SK-N-SH (cell line): ENCODE data around the gene KRTAP5-5. TPM values are rescaled to one million over a fixed set of nuclear protein-coding genes. Genes with fewer than 3 reads are reported as not detected.

Source experiments
- CTCF ChIA-PET: fragments of 300-600, 350-600 bp; formaldehyde crosslinking; extraction: SDS; loops from one replicate; lab custom pipeline; 2021; lab: Yijun Ruan, JAX
- POLR2A ChIA-PET: fragments of 350-600 bp; sonication (Branson Sonifier 250); formaldehyde crosslinking; extraction: SDS; loops from one replicate; lab custom pipeline; 2020; ENCODE audit warnings: antibody characterized with exemption, inconsistent platforms; lab: Yijun Ruan, JAX
- DNase-seq: peaks from one replicate; pipeline ENCODE4 v3.0.0; 2012
- H2AFZ ChIP-seq: fragments of 200-600 bp; sonication (generic); 2 replicates; pipeline ENCODE4 v1.8.1; 2016; ENCODE audit warnings: antibody characterized with exemption, mild to moderate bottlenecking, low read depth
- H3F3A ChIP-seq: fragments of 200-600 bp; sonication (generic); replicated peaks from 2 replicates; pipeline ENCODE3; 2016; ENCODE audit warnings: antibody characterized with exemption, mild to moderate bottlenecking; ENCODE audit not compliant: insufficient read depth
- H3K27ac ChIP-seq, 2 experiments: fragments of 200-500 bp in 1 of 2; fragments of 200-600 bp in 1 of 2; sonication (Bioruptor generic) in 1 of 2; sonication (generic), shearing (Covaris generic) in 1 of 2; 2 replicates each; pipeline versions ENCODE4 v1.5.1 to v1.6.1; 2014 to 2016; ENCODE audit warnings: low read depth in 2 of 2, inconsistent platforms in 1 of 2, low read length in 1 of 2, mild to moderate bottlenecking in 1 of 2, mixed read lengths in 1 of 2
- H3K27me3 ChIP-seq: fragments of 200-600 bp; sonication (generic), shearing (Covaris generic); 2 replicates; pipeline ENCODE4 v1.6.1; 2016; ENCODE audit warnings: mixed run types; ENCODE audit not compliant: insufficient read depth
- H3K36me3 ChIP-seq, 2 experiments: fragments of 200-500 bp in 1 of 2; fragments of 200-600 bp in 1 of 2; sonication (Bioruptor generic) in 1 of 2; sonication (generic) in 1 of 2; replicated peaks in 1 of 2; 2 replicates each; pipeline versions ENCODE3 to v1.5.1; 2014 to 2016; ENCODE audit warnings: low read length in 1 of 2, mild to moderate bottlenecking in 1 of 2; ENCODE audit not compliant: insufficient read depth in 2 of 2, control insufficient read depth in 1 of 2
- H3K4me1 ChIP-seq, 2 experiments: fragments of 200-500 bp in 1 of 2; fragments of 200-600 bp in 1 of 2; sonication (Bioruptor generic) in 1 of 2; sonication (generic), shearing (Covaris generic) in 1 of 2; 2 replicates each; pipeline versions ENCODE4 v1.5.1 to v1.6.1; 2014 to 2016; ENCODE audit warnings: low read depth in 1 of 2, low read length in 1 of 2, mixed run types in 1 of 2; ENCODE audit not compliant: insufficient read depth in 2 of 2, control insufficient read depth in 1 of 2
- H3K4me2 ChIP-seq: fragments of 200-600 bp; sonication (generic), shearing (Covaris generic); 2 replicates; pipeline ENCODE4 v1.6.1; 2017; ENCODE audit warnings: mixed run types
- H3K4me3 ChIP-seq, 2 experiments: fragments of 200-500 bp in 1 of 2; fragments of 200-600 bp in 1 of 2; sonication (Bioruptor generic) in 1 of 2; sonication (generic), shearing (Covaris generic) in 1 of 2; 2 replicates each; pipeline versions ENCODE4 v1.5.1 to v1.8.1; 2014 to 2016; ENCODE audit warnings: low read depth in 2 of 2, inconsistent platforms in 1 of 2, low read length in 1 of 2, mild to moderate bottlenecking in 1 of 2, mixed read lengths in 1 of 2, moderate library complexity in 1 of 2
- H3K79me2 ChIP-seq: fragments of 200-600 bp; sonication (generic); 2 replicates; pipeline ENCODE4 v1.8.1; 2017; ENCODE audit warnings: mild to moderate bottlenecking; ENCODE audit not compliant: insufficient read depth
- H3K9ac ChIP-seq: fragments of 200-600 bp; sonication (generic); 2 replicates; pipeline ENCODE4 v1.6.1; 2017; ENCODE audit warnings: mixed run types
- H3K9me2 ChIP-seq: fragments of 200-600 bp; sonication (generic); 2 replicates; pipeline ENCODE4 v1.6.1; 2017; ENCODE audit warnings: mixed run types
- H3K9me3 ChIP-seq: fragments of 200-600 bp; sonication (generic); 2 replicates; pipeline ENCODE4 v1.6.1; 2017; ENCODE audit warnings: mixed run types, mild to moderate bottlenecking, moderate library complexity
- H4K20me1 ChIP-seq: fragments of 200-600 bp; sonication (generic); 2 replicates; pipeline ENCODE4 v1.6.1; 2017; ENCODE audit warnings: mild to moderate bottlenecking, mixed run types; ENCODE audit not compliant: insufficient read depth
- ELF1 ChIP-seq: IDR thresholded peaks from 2 replicates; pipeline ENCODE4 v1.4.0; 2012
- EP300 ChIP-seq, 2 experiments: IDR thresholded peaks; 2 replicates each; pipeline versions ENCODE4 v1.4.0 to v1.6.1; 2012; ENCODE audit warnings: borderline replicate concordance in 1 of 2, low read depth in 1 of 2, low read length in 1 of 2
- FOSL2 ChIP-seq: IDR thresholded peaks from 2 replicates; pipeline ENCODE4 v1.4.0; 2012; ENCODE audit warnings: low read depth, mild to moderate bottlenecking, moderate library complexity, borderline replicate concordance
- FOXJ3 ChIP-seq: sonication (generic); formaldehyde crosslinking; IDR thresholded peaks from 2 replicates; pipeline ENCODE4 v1.5.1; 2020; ENCODE audit warnings: mild to moderate bottlenecking, missing genetic modification reagents
- GABPA ChIP-seq: IDR thresholded peaks from 2 replicates; pipeline ENCODE4 v1.4.0; 2012; ENCODE audit warnings: low read depth, mild to moderate bottlenecking
- GATA2 ChIP-seq: sonication (generic); formaldehyde crosslinking; IDR thresholded peaks from 2 replicates; pipeline ENCODE4 v1.5.0; 2020; ENCODE audit warnings: mild to moderate bottlenecking, missing genetic modification reagents
- JUND ChIP-seq: IDR thresholded peaks from 2 replicates; pipeline ENCODE4 v1.4.0; 2012
- MEF2A ChIP-seq: IDR thresholded peaks from 2 replicates; pipeline ENCODE4 v1.4.0; 2012; ENCODE audit warnings: low read depth, borderline replicate concordance
- NRF1 ChIP-seq: IDR thresholded peaks from 2 replicates; pipeline ENCODE4 v1.6.1; 2012; ENCODE audit warnings: low read depth, mild to moderate bottlenecking, low read length
- POLR2AphosphoS5 ChIP-seq: IDR thresholded peaks from 2 replicates; pipeline ENCODE4 v1.6.1; 2012; ENCODE audit warnings: low read depth, low read length
- RCOR1 ChIP-seq: fragments of 150-350 bp; IDR thresholded peaks from 2 replicates; pipeline ENCODE4 v1.6.1; 2017; ENCODE audit warnings: antibody characterized with exemption, low read length
- RXRA ChIP-seq: IDR thresholded peaks from 2 replicates; pipeline ENCODE4 v1.4.0; 2012; ENCODE audit warnings: low read depth, mild to moderate bottlenecking, borderline replicate concordance
- SIN3A ChIP-seq: IDR thresholded peaks from 2 replicates; pipeline ENCODE4 v1.6.1; 2012; ENCODE audit warnings: low read depth, mild to moderate bottlenecking, low read length, moderate library complexity, borderline replicate concordance
- SMC3 ChIP-seq: IDR thresholded peaks from 2 replicates; pipeline ENCODE4 v1.6.1; 2012; ENCODE audit warnings: low read depth, low read length, improper control_type of control experiment
- TCF12 ChIP-seq: IDR thresholded peaks from 2 replicates; pipeline ENCODE4 v1.4.0; 2012
- WGBS: methylation state at CpG from one replicate; pipeline ENCODE4 v1.1.6; 2017; ENCODE audit warnings: low lambda C conversion rate; 5-methylcytosine and 5-hydroxymethylcytosine counted together
- polyA plus RNA-seq, 3 experiments: library from polyadenylated mRNA; depleted of rRNA; stranded (reverse); fragments of >200 nt; gene quantifications; 2 replicates each; pipeline ENCODE4 v1.2.3, GENCODE V29; 2012
- TF ChIP-seq, protein P1 (sequence below): IDR thresholded peaks from 2 replicates; pipeline ENCODE4 v1.6.1; 2012; ENCODE audit warnings: mild to moderate bottlenecking, low read depth, low read length, moderate library complexity
- TF ChIP-seq, protein P2 (sequence below): fragments of 150-350 bp; IDR thresholded peaks from 2 replicates; pipeline ENCODE4 v1.6.1; 2016; ENCODE audit warnings: mild to moderate bottlenecking, low read depth, low read length
- TF ChIP-seq, protein P3 (sequence below): fragments of 150-350 bp; IDR thresholded peaks from 2 replicates; pipeline ENCODE4 v1.6.1; 2017; ENCODE audit warnings: antibody characterized with exemption, low read length, low read depth, borderline replicate concordance
- TF ChIP-seq, protein P4 (sequence below): IDR thresholded peaks from 2 replicates; pipeline ENCODE4 v1.4.0; 2012; ENCODE audit warnings: low read depth
- TF ChIP-seq, protein P5 (sequence below): IDR thresholded peaks from 2 replicates; pipeline ENCODE4 v1.4.0; 2012; ENCODE audit warnings: low read depth, borderline replicate concordance

The KRTAP5-5 gene
- polyA plus RNA-seq, 1 of the 3 experiments (the other 2 are of a cell fraction), result not detected

DNA sequence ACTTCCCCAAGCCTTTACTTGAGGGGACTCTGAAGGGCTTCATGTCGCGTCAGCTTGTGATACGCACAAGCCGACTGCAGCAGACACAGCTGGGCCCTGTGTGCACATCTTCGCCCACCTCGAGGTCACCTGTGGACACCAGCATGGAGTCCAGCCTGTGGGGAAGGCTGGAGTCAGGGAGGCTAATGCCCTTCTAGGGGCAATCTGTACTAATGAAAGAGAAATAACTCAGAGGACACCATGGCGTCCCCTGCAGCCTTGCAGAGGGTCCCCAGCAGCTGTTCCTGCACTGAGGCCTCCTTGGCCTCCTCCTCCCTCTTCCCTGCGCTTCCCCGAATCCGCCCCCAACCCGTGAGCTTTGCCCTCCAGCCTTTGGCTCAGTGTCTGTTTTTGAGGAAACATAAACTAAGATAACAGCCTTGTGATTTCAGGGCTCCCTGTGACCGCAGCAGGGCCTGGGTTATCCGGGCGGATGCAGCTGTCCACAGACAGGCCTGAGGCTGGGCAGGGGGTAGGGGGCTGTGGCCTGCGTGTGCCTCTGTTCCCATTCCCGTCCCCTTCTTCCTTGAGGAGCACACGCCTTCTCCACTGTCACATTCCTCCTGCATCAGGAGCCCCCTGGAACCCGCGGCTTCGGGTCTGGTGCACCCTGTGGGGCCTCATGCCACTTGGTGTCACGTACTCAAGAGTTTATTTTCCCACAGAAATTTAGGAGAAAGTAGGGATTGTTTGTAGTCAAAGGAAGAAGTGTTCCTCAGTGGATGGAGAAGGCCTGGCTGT lies 25.0 kb downstream of the KRTAP5-5 start:
- Histone ChIP-seq H3K27ac (peak overlapping the region in 1 of 2 experiments; percentile 14; a peak in 1 of 4 replicates), H4K20me1 (no peaks in the 10 kb centered on the region), H3K4me1 (peaks cover 0 to 27% of the 10 kb centered on the region in 2 experiments; a peak in 1 of 4 replicates), H3K9me2 (no peaks in the 10 kb centered on the region), H3K27me3 (no peaks in the 10 kb centered on the region), H3K79me2 (no peaks in the 10 kb centered on the region), H3F3A (no peaks in the 10 kb centered on the region), H3K9ac (no peak overlapping the region), H3K4me3 (no peak overlapping the region), H3K4me2 (no peak overlapping the region), H3K36me3 (no peaks in the 10 kb centered on the region), H2AFZ (no peak overlapping the region), H3K9me3 (no peaks in the 10 kb centered on the region)
- WGBS, result 66% methylated on average over 21 of the region's 21 CpGs
- ChIA-PET CTCF (interaction anchor here (0.6 to 9.9 kb wide), 14 partner anchors 14 to 519 kb away, joined by 3 to 277 read pairs (median 25); partner anchors contain the start of genes SYT8 and TNNI2), POLR2A (interaction anchor here (1.4 to 3.0 kb wide), 2 partner anchors 15 to 497 kb away, joined by 5 to 11 read pairs; no protein-coding TSS in a partner anchor)
- TF ChIP-seq NRF1 (no peak), POLR2AphosphoS5 (no peak), FOSL2 (no peak), GABPA (no peak), JUND (no peak), MEF2A (no peak), ELF1 (no peak), SMC3 (no peak), RCOR1 (no peak), RXRA (no peak), EP300 (IDR thresholded peaks at IDR 0.05; ENCODE audit: borderline replicate concordance in 1 of 2, low read depth in 1 of 2, low read length in 1 of 2) (no peak), GATA2 (CRISPR knock-in tag) (no peak), TCF12 (no peak), FOXJ3 (no peak), SIN3A (no peak)
- TF ChIP-seq, protein P1, sequence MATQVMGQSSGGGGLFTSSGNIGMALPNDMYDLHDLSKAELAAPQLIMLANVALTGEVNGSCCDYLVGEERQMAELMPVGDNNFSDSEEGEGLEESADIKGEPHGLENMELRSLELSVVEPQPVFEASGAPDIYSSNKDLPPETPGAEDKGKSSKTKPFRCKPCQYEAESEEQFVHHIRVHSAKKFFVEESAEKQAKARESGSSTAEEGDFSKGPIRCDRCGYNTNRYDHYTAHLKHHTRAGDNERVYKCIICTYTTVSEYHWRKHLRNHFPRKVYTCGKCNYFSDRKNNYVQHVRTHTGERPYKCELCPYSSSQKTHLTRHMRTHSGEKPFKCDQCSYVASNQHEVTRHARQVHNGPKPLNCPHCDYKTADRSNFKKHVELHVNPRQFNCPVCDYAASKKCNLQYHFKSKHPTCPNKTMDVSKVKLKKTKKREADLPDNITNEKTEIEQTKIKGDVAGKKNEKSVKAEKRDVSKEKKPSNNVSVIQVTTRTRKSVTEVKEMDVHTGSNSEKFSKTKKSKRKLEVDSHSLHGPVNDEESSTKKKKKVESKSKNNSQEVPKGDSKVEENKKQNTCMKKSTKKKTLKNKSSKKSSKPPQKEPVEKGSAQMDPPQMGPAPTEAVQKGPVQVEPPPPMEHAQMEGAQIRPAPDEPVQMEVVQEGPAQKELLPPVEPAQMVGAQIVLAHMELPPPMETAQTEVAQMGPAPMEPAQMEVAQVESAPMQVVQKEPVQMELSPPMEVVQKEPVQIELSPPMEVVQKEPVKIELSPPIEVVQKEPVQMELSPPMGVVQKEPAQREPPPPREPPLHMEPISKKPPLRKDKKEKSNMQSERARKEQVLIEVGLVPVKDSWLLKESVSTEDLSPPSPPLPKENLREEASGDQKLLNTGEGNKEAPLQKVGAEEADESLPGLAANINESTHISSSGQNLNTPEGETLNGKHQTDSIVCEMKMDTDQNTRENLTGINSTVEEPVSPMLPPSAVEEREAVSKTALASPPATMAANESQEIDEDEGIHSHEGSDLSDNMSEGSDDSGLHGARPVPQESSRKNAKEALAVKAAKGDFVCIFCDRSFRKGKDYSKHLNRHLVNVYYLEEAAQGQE, result no peak
- TF ChIP-seq, protein P2, sequence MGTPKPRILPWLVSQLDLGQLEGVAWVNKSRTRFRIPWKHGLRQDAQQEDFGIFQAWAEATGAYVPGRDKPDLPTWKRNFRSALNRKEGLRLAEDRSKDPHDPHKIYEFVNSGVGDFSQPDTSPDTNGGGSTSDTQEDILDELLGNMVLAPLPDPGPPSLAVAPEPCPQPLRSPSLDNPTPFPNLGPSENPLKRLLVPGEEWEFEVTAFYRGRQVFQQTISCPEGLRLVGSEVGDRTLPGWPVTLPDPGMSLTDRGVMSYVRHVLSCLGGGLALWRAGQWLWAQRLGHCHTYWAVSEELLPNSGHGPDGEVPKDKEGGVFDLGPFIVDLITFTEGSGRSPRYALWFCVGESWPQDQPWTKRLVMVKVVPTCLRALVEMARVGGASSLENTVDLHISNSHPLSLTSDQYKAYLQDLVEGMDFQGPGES, result no peak
- TF ChIP-seq, protein P3, sequence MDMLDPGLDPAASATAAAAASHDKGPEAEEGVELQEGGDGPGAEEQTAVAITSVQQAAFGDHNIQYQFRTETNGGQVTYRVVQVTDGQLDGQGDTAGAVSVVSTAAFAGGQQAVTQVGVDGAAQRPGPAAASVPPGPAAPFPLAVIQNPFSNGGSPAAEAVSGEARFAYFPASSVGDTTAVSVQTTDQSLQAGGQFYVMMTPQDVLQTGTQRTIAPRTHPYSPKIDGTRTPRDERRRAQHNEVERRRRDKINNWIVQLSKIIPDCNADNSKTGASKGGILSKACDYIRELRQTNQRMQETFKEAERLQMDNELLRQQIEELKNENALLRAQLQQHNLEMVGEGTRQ, result no peak
- TF ChIP-seq, protein P4, sequence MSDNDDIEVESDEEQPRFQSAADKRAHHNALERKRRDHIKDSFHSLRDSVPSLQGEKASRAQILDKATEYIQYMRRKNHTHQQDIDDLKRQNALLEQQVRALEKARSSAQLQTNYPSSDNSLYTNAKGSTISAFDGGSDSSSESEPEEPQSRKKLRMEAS, result no peak
- TF ChIP-seq, protein P5, sequence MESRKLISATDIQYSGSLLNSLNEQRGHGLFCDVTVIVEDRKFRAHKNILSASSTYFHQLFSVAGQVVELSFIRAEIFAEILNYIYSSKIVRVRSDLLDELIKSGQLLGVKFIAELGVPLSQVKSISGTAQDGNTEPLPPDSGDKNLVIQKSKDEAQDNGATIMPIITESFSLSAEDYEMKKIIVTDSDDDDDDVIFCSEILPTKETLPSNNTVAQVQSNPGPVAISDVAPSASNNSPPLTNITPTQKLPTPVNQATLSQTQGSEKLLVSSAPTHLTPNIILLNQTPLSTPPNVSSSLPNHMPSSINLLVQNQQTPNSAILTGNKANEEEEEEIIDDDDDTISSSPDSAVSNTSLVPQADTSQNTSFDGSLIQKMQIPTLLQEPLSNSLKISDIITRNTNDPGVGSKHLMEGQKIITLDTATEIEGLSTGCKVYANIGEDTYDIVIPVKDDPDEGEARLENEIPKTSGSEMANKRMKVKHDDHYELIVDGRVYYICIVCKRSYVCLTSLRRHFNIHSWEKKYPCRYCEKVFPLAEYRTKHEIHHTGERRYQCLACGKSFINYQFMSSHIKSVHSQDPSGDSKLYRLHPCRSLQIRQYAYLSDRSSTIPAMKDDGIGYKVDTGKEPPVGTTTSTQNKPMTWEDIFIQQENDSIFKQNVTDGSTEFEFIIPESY, result no peak
- peak; percentile 65 for DNase-seq
